Omental fat pad (tissue), 4 donors: ENCODE measurements around the gene HSD17B8. TPM values are rescaled to one million over a fixed set of nuclear protein-coding genes. Genes with fewer than 3 reads are reported as not detected.

Source experiments
- ATAC-seq: fragments of 150-250 bp; one replicate; pipeline ENCODE4 v1.9.1; 2016; ENCODE audit warnings: mild to moderate bottlenecking, moderate library complexity; ENCODE audit not compliant: low FRiP score
- DNase-seq: peaks from one replicate; pipeline ENCODE4 v3.0.0-alpha.2; 2019; ENCODE audit warnings: low spot score
- total RNA-seq, 4 donors: library from RNA; depleted of rRNA; stranded (reverse); fragments of >200 nt; gene quantifications; one replicate each; pipeline ENCODE4 v1.1.0, GENCODE V29; 2016
- TF ChIP-seq, protein P1 (sequence below), 3 donors: fragments of 450-650 bp; IDR thresholded peaks; one replicate each; pipeline ENCODE4 v1.5.1; 2016 to 2017; ENCODE audit warnings: antibody characterized with exemption in 3 of 3, mild to moderate bottlenecking in 3 of 3, moderate library complexity in 2 of 3

The HSD17B8 gene
- 10 to 100 TPM in 2 of 4 donors, 1 to 10 TPM in 2; 6.9 to 13.6 (median 11.0) TPM for total RNA-seq

DNA sequence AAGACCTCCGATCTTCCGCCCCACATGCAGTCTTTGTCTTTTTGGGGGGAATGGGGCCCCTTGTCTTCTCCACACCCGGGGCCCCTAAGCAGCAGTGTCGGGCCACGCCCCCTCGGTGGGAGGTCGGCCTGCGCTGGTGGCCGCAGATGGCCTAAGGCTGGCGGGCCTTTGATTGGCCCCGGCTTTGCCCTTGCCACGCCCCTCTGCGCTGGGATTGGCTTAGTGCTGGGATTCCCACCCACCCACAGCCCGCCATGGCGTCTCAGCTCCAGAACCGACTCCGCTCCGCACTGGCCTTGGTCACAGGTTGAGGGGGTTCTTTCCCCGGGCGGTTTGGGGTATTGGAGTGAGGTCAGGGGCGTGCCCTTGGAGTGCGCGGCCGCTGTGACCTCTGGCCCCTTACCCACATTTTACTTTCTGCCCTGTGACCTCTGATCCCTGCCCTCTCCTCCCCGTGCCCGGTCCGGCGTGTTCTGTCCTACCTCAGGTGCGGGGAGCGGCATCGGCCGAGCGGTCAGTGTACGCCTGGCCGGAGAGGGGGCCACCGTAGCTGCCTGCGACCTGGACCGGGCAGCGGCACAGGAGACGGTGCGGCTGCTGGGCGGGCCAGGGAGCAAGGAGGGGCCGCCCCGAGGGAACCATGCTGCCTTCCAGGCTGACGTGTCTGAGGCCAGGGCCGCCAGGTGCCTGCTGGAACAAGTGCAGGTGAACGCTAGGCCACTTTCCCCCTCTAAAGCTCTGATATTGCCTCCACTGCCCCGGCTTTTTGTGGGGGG is at the start of gene HSD17B8:
Gene HSD17B8 (plus strand): TSS at position 241 of the 776 bp plus-strand sequence. CDS start 14 bp downstream, at position 255.
- DNase-seq (peak; percentile 81), ATAC-seq (peak; percentile 67)
- TF ChIP-seq, protein P1, sequence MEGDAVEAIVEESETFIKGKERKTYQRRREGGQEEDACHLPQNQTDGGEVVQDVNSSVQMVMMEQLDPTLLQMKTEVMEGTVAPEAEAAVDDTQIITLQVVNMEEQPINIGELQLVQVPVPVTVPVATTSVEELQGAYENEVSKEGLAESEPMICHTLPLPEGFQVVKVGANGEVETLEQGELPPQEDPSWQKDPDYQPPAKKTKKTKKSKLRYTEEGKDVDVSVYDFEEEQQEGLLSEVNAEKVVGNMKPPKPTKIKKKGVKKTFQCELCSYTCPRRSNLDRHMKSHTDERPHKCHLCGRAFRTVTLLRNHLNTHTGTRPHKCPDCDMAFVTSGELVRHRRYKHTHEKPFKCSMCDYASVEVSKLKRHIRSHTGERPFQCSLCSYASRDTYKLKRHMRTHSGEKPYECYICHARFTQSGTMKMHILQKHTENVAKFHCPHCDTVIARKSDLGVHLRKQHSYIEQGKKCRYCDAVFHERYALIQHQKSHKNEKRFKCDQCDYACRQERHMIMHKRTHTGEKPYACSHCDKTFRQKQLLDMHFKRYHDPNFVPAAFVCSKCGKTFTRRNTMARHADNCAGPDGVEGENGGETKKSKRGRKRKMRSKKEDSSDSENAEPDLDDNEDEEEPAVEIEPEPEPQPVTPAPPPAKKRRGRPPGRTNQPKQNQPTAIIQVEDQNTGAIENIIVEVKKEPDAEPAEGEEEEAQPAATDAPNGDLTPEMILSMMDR (IDR thresholded peaks at IDR 0.05): no peak

- no peak for DNase-seq
- no peak for ATAC-seq
- TF ChIP-seq, protein P1 (IDR thresholded peaks at IDR 0.05): no peak
Observed at GRCh38 chr6:33156561-33156960, 47.9 kb upstream of the HSD17B8 start.

DNA sequence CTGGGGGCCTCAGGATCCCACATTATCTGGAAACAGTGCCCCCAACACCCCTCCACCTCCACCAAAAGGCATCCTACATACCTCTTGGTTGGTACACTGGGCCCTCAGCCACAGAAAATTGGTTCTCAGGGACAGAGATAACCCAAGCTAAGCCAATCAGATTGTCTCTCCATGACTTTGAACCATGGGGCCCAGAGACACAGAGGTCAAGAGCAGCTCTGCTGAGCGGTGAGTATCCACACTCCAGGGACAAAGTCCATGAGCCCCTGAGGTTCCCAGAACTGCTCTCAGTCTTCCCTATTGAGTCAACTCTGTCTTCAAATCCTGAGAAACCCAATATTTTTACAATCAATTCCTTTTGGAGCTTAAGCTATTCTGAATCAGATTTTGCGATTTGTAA is 47.5 kb upstream of the HSD17B8 start:
- TF ChIP-seq, protein P1 (IDR thresholded peaks at IDR 0.05): no peak
- DNase-seq (no peak), ATAC-seq (no peak)

DNA sequence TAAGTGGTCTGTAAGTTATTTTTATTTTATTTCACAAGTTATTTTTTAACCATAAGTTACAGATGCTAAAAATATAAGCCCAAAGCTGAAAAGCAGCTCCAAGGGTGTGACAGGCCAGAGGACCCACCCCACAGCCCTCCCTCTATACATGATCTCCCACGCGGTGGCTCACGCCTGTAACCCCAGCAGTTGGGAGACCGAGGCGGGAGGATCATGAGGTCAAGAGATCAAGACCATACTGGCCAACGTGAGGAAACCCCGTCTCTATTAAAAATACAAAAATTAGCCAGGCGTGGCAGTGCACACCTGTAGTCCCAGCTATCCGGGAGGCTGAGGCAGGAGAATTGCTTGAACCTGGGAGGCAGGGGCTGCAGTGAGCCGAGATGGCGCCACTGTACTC is 44.4 kb upstream of the HSD17B8 start:
- DNase-seq: no peak
- TF ChIP-seq, protein P1 (IDR thresholded peaks at IDR 0.05): no peak
- ATAC-seq: no peak

GRCh38 chr6:33160728-33161344 is 43.6 kb upstream of the HSD17B8 start:
- DNase-seq: no peak
- TF ChIP-seq, protein P1 (IDR thresholded peaks at IDR 0.05): no peak

GRCh38 chr6:33161354-33162331 is 42.8 kb upstream of the HSD17B8 start:
- DNase-seq (peak; percentile 67), ATAC-seq (peak; percentile 76)

More at GRCh38 chr6:33160728-33161344, 43.6 kb upstream of the HSD17B8 start:
- peak; percentile 38 for ATAC-seq

More at GRCh38 chr6:33161354-33162331, 42.8 kb upstream of the HSD17B8 start:
- TF ChIP-seq, protein P1 (IDR thresholded peaks at IDR 0.05): peak in 1 of 3 donors; percentile 90
